Tibial nerve (tissue), 3 donors: ENCODE measurements around the gene HARS1.

Experiments used
- POLR2A ChIP-seq, 2 donors: fragments of 450-650 bp; IDR thresholded peaks; one replicate each; pipeline ENCODE4 v1.6.1; 2017; ENCODE audit warnings: antibody characterized with exemption in 2 of 2, mild to moderate bottlenecking in 2 of 2, moderate library complexity in 2 of 2
- TF ChIP-seq, protein P1 (sequence below), 5 experiments: fragments of 200-600 bp in 3 of 5; fragments of 450-650 bp in 2 of 5; sonication (generic) in 3 of 5; IDR thresholded peaks; one replicate each; pipeline ENCODE4 v1.5.1; 2016 to 2019; ENCODE audit warnings: antibody characterized with exemption in 5 of 5, mild to moderate bottlenecking in 3 of 5, moderate library complexity in 2 of 5

DNA sequence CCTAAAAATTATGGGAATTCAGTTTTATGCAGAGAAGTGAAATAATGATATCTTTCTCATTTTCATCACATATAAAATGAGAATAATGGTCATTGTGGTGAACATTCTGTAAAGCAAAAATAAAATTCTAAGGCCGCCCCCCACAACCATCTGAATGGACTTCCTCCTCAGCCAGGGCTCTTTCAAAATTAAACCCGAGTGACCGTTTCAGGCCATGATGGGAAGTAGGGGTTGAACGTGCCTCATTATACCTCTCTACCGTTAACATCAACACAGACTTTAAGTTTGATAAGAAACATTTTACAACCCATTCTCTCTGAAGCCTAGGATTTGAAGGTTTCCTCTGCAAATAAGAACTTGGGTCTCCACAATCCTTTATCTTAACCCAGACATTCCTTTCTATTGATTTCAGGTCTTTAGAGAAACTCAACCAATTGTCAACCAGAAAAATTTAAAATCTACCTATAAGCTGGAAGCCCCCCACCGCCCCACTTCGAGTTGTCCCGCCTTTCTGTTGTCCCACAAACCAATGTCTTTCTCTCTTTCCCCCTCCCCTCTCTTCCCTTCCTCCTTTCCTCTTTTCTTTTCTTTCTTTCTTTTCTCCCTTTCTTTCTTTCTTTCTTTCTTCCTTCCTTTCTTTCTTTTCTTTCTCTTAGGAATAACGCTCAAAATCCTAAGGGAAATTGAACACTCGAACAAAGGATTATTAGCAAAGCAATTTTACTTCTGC is 53.6 kb downstream of the HARS1 start:
- TF ChIP-seq, protein P1, sequence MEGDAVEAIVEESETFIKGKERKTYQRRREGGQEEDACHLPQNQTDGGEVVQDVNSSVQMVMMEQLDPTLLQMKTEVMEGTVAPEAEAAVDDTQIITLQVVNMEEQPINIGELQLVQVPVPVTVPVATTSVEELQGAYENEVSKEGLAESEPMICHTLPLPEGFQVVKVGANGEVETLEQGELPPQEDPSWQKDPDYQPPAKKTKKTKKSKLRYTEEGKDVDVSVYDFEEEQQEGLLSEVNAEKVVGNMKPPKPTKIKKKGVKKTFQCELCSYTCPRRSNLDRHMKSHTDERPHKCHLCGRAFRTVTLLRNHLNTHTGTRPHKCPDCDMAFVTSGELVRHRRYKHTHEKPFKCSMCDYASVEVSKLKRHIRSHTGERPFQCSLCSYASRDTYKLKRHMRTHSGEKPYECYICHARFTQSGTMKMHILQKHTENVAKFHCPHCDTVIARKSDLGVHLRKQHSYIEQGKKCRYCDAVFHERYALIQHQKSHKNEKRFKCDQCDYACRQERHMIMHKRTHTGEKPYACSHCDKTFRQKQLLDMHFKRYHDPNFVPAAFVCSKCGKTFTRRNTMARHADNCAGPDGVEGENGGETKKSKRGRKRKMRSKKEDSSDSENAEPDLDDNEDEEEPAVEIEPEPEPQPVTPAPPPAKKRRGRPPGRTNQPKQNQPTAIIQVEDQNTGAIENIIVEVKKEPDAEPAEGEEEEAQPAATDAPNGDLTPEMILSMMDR (IDR thresholded peaks at IDR 0.05): no peak
- no peak for TF ChIP-seq POLR2A (IDR thresholded peaks at IDR 0.05)
